Activated naive CD4-positive, alpha-beta T cell treated with Interleukin-2 at 50 U/mL for 16 hours (primary cell): ENCODE measurements around the gene WDR82.

Experiments
- DNase-seq: peaks from one replicate; pipeline ENCODE4 v3.0.0-alpha.2; 2020

Gene WDR82

DNA sequence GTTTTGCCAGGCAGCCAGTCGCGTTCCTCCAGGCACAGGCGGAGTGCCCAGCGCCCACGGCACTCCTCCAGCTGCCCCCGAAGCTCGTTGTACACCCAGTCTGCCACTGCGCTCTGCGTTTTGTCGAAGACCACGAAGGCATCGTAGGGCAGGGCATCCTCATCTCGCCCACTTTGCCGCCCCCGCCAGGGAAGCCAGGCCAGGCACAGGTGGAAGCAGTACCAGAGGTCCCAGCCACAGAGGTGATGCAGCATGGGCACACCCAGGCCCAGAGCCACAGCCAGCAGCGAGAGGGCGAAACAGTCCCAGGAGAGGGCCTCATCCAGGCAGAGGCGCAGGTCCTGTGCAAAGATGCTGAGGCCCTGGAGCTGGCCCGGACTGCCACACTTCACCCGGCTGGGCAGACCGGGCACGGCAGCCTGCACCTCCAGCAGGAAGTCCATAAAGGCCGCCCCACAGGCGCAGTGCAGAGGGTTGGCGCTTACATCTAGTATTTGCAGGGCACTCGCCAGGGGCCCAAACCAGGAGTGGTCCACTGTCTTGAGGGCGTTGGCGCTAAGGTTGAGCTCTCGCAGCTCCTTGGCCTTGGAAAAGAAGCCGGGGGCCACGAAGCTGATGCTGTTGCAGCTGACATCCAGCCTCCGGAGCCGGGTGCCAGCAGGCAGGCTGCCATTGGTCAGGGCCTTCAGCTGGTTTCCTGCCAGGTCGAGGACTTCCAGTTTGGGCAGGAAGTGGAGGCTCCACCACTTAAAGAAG lies 56.7 kb downstream of the WDR82 start:
- peak; percentile 62 for DNase-seq

DNA sequence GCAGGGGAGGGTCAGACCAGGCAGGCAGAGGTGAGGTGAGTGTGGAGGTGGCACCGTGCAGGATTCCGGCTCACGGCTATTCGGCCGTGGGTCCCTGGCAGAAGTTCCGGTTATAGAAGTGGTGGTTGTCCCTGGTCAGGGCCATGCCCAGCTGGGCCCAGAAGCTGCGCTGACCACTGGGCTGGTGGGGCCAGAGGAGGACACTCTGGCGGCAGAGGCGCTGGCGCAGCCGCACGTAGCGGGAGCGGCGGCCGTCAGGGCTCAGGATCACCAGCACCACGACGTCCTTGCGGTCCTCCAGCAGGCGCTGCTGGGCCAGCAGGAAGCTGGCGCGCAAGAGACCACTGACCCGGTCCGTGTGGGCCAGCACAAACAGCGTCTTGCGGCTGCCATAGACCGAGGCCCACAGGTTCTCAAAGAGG lies 57.3 kb downstream of the WDR82 start:
- no peak for DNase-seq

DNA sequence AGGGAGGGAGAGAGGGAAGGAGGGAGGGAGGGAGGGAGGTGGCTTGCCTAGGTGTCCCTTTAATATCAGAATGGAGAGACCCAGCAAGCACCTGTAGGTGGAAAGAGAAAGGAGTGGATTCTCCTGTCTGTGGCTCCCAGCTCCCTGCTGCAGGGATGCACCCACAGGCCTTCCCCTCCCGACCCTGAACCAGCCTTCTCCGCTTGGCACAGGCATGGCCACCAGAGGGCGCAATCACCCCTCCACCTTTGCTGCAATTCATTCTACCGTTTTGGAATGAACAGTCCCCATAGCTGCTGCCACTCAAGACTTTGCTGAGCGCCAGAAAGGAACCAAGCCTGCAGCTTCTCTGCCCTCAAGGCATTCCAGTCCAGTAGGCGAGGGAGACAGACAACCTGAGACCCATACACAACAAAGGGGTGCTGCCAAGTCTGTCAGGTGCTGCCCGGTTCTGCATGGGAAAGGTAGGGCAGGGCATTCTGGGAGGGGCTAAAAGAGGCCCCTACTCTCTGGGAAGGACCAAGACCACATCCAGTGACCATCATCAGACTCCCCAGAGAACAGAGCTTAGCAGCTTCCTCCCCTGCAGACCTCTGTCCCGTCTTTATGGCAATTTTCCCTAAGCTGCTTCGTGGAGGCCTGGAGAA lies 57.9 kb downstream of the WDR82 start:
- DNase-seq: peak; percentile 90

DNA sequence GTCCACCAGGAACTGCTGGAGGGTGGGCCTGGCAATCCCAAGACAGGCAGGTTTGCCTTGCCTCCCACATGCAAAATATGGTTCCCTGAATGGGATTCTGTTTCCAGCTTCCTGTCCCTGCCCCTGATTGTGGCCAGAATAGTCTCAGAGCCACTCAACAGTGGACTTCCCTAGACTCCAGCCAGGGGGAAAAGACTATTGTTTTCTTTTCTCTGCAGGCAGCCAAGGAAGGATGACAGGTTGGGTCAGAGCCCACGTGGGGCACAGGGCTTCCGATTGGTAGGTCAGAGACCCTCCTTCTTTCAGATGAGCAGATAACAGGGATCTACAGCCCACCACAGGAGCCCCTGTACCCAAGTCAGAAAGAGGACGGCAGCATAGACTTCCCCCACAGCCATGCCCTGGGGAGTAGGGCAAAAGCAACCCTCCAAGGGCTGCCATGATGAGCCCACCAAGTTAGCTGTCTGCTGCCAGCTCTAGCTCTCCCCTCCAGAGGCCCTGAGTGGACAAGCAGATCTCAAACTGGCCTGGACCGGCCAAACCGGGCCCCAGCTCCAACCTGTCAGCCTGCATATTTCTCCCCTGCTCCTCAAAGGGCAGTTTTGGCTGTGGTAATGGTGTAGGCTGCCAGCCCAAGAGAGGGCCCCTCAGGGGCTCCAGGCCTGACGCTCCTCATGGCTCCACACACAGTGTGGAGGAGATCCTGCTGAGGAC lies 59.4 kb downstream of the WDR82 start:
- no peak for DNase-seq

DNA sequence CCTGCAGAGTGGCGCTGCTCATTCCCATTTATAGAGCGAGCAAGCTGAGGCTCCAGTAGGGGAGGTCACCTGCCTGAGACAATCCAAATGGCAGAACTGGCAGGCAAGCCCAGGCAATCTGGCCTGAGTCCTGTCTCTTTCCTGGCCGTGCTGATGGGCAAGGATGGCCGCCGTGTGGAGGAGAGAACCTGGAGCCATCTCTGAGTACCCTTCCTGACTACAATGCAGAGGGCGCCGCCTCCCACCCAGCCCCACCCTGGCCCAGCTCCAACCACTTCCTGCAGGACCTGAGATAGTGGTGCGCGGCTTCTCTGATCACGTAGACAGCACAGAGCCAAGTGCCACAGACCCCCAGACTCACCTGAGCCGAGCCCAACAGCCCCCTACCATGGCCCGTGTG lies 60.0 kb downstream of the WDR82 start:
- DNase-seq: no peak

DNA sequence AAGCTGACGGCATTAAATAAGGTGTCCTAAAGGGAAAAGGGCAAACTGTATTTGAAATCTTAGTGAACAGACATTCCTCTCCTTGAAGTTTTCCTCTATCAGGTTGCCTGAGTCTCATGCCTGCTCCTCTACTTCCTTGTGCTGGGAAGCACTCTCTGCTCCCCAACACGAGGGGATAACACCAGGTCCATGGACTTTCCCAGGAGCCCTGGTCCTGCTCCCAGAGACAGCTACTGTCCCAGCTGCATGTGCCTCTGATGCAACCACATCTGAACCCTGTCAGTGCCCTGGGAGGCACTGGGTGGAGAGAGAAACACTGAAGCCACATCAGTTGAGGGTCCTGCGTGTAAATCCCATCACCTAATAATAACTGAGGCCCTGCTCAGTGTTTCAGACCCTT lies 60.4 kb downstream of the WDR82 start:
- DNase-seq: no peak

DNA sequence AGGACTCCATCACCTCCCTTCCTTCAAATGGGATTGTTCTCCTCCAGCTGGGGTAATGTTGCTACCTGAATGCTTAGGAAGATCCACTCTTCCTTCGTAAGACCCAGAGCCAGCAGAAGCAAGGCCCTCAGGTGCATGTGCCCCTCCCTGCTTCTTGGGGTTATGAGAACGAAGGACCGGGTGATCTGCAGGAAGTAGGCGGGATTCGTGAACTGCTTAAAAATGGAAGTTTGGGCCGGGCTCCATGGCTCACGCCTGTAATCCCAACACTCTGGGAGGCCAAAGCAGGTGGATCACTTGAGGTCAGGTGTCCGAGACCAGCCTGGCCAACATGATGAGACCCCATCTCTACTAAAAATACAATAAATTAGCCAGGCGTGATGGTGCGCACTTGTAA lies 61.0 kb downstream of the WDR82 start:
- DNase-seq: no peak

DNA sequence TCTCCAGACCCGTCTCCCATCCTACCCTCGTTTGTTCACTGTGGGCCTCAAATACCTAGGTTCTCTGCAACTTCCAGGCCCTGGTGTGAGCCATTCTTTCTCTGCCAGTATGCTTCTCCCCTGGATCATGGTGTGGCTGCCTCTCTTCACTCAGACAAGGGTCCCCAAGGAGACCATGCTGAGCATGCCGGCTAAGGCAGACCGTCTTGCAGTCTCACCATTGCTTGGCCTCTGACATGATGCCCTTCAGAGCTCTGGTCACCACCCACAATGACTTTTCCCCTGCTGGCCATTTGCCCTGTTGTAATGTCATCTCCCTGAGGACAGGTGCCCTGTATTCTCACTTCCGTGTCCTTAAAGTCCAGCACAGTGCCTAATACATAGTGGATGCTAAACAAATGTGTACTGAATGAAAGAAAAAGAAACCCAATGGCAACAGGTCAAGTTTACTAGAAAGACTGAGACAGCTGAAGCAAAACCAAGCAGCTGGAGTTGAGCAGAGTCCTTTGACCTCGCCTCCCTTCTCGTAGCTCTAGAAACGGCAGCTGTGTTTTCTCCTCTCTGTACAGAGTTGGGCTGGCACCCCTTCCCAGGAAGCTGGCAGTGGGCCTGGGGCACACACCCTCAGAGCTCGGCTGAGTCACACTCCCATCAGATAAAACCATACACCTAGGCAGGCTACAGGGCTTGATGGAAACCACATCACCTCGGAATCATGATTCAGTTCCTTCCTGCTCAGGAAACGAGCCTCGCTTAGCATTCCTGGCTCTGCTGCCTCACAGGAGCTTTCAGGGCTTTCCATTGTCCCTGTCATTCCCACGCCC lies 61.7 kb downstream of the WDR82 start:
- DNase-seq: peak; percentile 56

DNA sequence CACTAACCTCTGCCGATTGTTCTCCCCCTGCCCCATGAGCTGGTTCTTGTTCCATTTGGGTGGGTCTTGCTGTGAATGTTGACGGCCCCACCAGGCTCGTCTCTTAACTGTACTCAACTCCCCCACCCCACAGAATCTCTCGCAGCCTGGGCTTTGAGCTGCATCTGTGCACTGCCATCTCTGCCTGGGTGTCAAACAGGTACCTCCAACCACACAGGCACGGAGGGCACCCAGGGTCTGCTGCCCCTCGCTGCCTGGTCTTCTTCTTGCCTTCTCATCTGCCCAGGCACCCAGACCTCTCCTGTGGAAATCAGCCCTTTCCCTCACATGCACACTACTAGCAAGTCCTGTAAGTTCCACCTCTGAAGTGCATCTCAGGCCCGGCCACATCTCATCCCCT lies 63.1 kb downstream of the WDR82 start:
- no peak for DNase-seq

DNA sequence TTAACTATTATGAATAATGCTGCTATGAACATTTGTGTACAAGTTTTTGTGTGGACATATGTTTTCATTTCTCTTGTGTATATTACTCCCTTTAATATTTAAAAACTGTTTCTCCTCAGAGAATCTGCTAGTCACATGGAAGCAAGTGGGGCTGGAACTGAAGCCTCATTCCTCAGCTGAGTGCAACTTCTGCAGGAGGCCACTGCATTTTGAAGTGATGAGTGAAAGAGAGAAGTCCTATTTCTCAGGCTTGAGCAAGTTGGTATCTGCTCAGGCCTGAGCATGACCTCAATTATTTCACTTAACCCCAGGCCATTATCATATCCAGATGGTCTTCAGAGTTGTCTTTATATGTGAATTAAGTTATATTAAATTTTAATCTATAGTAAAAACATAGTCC lies 64.5 kb downstream of the WDR82 start:
- no peak for DNase-seq

DNA sequence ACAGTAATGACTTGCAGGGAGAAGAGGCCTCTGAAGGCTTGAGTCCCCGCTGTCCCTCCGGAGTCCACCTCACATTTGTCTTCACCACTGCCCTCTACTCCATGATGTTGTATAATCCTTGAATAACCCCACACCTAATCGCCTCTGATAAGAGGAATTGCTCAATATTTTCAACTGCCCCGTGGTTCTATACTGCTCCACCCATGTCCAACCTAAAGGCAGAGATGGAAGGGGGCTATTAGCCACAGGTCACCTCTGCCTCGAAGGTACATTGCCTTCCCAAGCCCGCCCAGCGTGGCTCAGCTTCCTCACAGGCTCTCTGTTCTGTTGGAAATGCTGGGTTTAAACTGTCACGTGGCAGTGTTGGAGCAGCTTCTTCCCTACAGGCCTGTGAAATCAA lies 65.4 kb downstream of the WDR82 start:
- DNase-seq: no peak

DNA sequence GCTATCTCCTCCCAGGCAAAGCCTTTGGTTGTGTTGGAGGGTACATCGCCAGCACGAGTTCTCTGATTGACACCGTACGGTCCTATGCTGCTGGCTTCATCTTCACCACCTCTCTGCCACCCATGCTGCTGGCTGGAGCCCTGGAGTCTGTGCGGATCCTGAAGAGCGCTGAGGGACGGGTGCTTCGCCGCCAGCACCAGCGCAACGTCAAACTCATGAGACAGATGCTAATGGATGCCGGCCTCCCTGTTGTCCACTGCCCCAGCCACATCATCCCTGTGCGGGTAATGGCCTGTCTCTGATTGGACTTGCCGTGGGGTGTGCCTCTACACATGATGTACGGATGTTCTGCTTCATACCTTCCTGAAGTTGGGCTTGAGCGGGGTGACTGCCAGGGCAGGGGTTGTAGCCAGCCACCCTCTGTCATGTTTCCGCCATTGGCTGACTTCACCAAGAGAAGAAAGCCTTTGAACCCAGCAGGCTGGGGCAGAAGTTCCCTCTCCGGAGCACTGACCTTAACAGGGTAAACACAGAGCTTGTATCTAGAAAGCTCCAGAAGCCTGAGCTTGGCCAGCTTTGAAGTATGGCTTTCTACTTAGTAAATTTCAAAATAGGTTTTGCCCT lies 67.1 kb downstream of the WDR82 start:
- no peak for DNase-seq

DNA sequence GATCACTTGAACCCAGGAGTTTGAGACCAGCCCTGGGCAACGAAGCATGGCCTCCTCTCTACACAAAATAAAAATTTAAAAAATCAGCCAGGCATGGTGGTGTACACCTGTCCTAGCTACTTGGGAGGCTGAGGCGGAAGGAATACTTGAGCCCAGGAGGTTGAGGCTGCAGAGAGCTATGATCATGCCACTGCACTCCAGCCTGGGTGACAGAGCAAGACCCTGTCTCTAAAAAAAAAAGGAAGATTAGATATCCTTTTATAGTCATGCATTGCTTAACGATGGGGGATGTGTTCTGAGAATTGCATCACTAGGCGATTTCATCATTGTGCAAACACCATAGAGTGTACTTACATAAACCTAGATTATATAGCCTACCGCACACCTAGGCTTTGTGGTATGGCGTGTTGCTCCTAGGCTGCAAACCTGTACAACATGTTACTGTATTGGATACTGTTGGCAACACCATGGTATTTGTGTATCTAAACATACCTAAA lies 67.9 kb downstream of the WDR82 start:
- DNase-seq: no peak

DNA sequence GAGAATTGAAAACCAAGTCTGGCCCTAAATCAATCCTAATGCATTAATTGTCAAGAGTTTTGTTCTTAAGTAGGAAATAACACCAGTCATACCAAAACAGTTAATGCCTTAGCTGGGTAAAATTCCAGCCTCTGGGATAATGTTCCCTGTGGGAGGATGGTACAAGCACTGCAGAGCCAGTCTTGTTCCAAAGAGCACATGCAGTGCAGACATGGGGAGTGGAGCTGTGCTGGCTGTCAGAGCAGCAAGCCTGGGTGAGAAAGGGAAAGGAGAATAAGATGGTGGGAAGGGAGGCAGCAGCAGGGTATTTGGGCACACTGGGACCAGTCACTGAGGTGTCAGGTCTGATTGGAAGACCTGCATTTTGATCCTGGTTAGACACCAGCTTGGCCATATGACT lies 68.4 kb downstream of the WDR82 start:
- no peak for DNase-seq

DNA sequence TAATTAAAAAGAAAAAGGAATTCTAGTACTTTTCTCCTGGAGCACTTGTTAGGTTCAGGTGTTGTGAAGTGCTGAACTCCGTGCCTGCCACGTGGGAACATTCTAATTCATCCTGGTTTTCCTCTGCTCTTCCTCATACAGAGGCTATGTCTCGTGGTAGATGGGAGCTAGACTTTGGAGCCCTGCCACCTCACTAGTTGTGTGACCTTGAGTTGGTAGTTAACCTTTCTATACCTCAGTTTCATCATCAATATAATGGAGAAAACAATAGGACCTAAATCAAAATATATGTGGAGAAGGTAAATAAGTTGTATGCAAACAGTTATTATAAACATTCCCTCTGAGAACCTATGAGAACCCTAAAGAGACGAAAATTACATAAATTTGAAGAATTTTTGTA lies 69.9 kb downstream of the WDR82 start:
- DNase-seq: no peak

DNA sequence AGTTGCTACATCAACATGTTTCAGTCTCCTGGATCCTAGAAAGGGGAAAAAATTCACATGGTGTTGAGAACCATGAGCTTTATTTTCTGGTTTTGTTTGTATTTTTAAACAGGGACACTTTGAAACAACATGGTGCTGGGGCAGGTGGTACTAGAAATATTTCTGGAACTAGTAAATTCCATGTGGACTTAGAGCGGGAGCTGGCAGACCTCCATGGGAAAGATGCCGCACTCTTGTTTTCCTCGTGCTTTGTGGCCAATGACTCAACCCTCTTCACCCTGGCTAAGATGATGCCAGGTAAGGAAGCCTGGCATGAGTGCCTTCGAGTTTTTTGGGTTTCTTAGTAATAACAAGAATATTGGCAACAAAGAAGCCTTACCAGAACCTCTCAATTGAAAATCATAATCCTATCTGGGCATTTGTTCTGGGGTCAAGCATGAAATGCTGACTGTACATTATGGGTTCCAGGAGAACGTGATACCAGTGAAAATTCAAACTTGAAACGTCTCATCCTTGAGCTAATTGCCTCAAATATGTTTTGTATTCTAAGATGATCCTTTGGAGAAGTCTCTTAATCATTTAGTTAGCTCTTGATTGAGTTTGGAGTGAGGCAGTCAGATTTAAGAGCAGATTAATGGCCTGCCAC lies 72.6 kb downstream of the WDR82 start:
- no peak for DNase-seq
